ENCODE results near the gene ANKH. TPM values are rescaled to one million over a fixed set of nuclear protein-coding genes. Genes with fewer than 3 reads are reported as not detected.

The ANKH gene
- total RNA-seq, 1 donor from 2014 or later: 43.6 TPM

GRCh38 chr5:14698495-14698894 lies 173.1 kb downstream of the ANKH start:
- intact Hi-C loops (cut with micrococcal nuclease): no loop called here

GRCh38 chr5:14696851-14697250 lies 174.7 kb downstream of the ANKH start:
- intact Hi-C loops (cut with micrococcal nuclease): no loop called here

- intact Hi-C loops (cut with micrococcal nuclease): no loop called here
Observed at GRCh38 chr5:14696057-14696456, 175.5 kb downstream of the ANKH start.

- intact Hi-C loops (cut with micrococcal nuclease): no loop called here
Observed at GRCh38 chr5:14695152-14695551, 176.4 kb downstream of the ANKH start.

- intact Hi-C loops (cut with micrococcal nuclease): no loop called here
Observed at GRCh38 chr5:14693070-14693469, 178.5 kb downstream of the ANKH start.

- intact Hi-C loops (cut with micrococcal nuclease): no loop called here
Observed at GRCh38 chr5:14687023-14687665, 184.4 kb downstream of the ANKH start.

- intact Hi-C loops (cut with micrococcal nuclease): no loop called here
Observed at GRCh38 chr5:14686517-14686916, 185.1 kb downstream of the ANKH start.

- intact Hi-C loops (cut with micrococcal nuclease): loop anchor here (1.0 to 2.0 kb wide), 10 partner anchors 9 to 329 kb away; partner anchors contain the start of genes ANKH and OTULIN
Observed at GRCh38 chr5:14685757-14686156, 185.8 kb downstream of the ANKH start.

GRCh38 chr5:14684757-14685156 lies 186.8 kb downstream of the ANKH start:
- intact Hi-C loops (cut with micrococcal nuclease): loop anchor here (1.0 to 2.0 kb wide), 10 partner anchors 8 to 330 kb away; partner anchors contain the start of genes ANKH and OTULIN

- intact Hi-C loops (cut with micrococcal nuclease): loop anchor here (2.0 kb wide), 1 partner anchor 263 kb away; no protein-coding TSS in a partner anchor
Observed at GRCh38 chr5:14683906-14684455, 187.6 kb downstream of the ANKH start.

- intact Hi-C loops (cut with micrococcal nuclease): no loop called here
Observed at GRCh38 chr5:14681236-14681752, 190.3 kb downstream of the ANKH start.

GRCh38 chr5:14679595-14679994 lies 192.0 kb downstream of the ANKH start:
- intact Hi-C loops (cut with micrococcal nuclease): loop anchor here (10.0 kb wide), 1 partner anchor 1945 kb away; no protein-coding TSS in a partner anchor

GRCh38 chr5:14678773-14679334 lies 192.7 kb downstream of the ANKH start:
- intact Hi-C loops (cut with micrococcal nuclease): loop anchor here (10.0 kb wide), 1 partner anchor 1946 kb away; no protein-coding TSS in a partner anchor

GRCh38 chr5:14676320-14676719 lies 195.3 kb downstream of the ANKH start:
- intact Hi-C loops (cut with micrococcal nuclease): loop anchor here (1.0 to 10.0 kb wide), 2 partner anchors 9 to 1948 kb away; no protein-coding TSS in a partner anchor

GRCh38 chr5:14675865-14676300 lies 195.7 kb downstream of the ANKH start:
- intact Hi-C loops (cut with micrococcal nuclease): loop anchor here (1.0 to 10.0 kb wide), 2 partner anchors 9 to 1949 kb away; no protein-coding TSS in a partner anchor

GRCh38 chr5:14674983-14675854 lies 196.4 kb downstream of the ANKH start:
- intact Hi-C loops (cut with micrococcal nuclease): loop anchor here (10.0 kb wide), 1 partner anchor 1950 kb away; no protein-coding TSS in a partner anchor

GRCh38 chr5:14673443-14673842 lies 198.1 kb downstream of the ANKH start:
- intact Hi-C loops (cut with micrococcal nuclease): loop anchor here (10.0 kb wide), 1 partner anchor 1951 kb away; no protein-coding TSS in a partner anchor

- intact Hi-C loops (cut with micrococcal nuclease): loop anchor here (10.0 kb wide), 1 partner anchor 1952 kb away; no protein-coding TSS in a partner anchor
Observed at GRCh38 chr5:14672484-14673394, 198.8 kb downstream of the ANKH start.

- intact Hi-C loops (cut with micrococcal nuclease): loop anchor here (10.0 kb wide), 1 partner anchor 1953 kb away; no protein-coding TSS in a partner anchor
Observed at GRCh38 chr5:14672082-14672481, 199.5 kb downstream of the ANKH start.

GRCh38 chr5:14671414-14671813 lies 200.2 kb downstream of the ANKH start:
- intact Hi-C loops (cut with micrococcal nuclease): loop anchor here (1.0 to 10.0 kb wide), 3 partner anchors 8 to 1953 kb away; no protein-coding TSS in a partner anchor

All from T-helper 1 cell treated with Interleukin-12 subunit alpha and Interleukin-12 subunit beta and Interleukin-4 antibody, amounts not matched to agents 30 ng/mL and 1 ng/mL, for 36 hours (primary cell).